Measurements from ENCODE around the gene NELFCD.

DNA sequence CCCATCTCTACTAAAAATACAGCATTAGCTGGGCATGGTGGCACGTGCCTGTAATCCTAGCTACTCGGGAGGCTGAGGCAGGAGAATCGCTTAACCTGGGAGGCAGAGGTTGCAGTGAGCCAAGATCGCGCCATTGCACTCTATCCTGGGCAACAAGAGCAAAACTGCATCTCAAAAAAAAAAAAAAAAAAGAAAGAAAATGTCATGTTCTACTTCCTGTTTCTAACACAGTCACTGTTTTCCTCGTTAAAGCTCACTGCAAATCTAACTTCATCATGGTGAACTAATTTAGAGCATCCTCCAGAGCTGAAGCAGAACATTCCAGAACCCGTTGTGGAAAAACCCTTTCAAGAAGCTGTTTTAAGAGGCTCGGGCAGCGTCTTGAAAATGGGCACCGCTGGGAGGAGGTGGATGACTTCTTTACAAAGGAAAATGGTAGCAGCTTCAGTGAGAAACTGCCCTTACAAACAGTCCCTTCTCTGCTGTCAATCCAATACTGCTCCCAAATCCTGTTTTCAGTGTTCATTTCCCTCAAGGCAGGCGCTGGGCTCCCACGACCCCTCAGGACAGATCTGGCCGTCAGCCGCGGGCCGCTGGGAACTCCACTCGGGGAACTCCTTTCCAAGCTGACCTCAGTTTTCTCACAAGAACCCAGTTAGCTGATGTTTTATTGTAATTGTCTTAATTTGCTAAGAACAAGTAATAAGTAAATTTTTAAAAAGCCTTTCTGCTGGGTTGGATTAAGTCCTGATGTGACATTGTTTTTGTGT, 13.5 kb downstream of the NELFCD start:
- no peak for TF ChIP-seq EZH2 (IDR thresholded peaks at IDR 0.05; ENCODE audit: low read length)
- TF ChIP-seq, protein P1, sequence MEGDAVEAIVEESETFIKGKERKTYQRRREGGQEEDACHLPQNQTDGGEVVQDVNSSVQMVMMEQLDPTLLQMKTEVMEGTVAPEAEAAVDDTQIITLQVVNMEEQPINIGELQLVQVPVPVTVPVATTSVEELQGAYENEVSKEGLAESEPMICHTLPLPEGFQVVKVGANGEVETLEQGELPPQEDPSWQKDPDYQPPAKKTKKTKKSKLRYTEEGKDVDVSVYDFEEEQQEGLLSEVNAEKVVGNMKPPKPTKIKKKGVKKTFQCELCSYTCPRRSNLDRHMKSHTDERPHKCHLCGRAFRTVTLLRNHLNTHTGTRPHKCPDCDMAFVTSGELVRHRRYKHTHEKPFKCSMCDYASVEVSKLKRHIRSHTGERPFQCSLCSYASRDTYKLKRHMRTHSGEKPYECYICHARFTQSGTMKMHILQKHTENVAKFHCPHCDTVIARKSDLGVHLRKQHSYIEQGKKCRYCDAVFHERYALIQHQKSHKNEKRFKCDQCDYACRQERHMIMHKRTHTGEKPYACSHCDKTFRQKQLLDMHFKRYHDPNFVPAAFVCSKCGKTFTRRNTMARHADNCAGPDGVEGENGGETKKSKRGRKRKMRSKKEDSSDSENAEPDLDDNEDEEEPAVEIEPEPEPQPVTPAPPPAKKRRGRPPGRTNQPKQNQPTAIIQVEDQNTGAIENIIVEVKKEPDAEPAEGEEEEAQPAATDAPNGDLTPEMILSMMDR (optimal IDR thresholded peaks at IDR 0.05 in 1 of 3, IDR thresholded peaks at IDR 0.05 in 1 of 3, conservative IDR thresholded peaks at IDR 0.05 in 1 of 3; ENCODE audit: extremely low read depth in 1 of 3, insufficient read depth in 2 of 3, low read length in 3 of 3) = no peak

Measured in keratinocyte (primary cell).